Muscle of back (tissue), 11 donors: Measurements from ENCODE around the gene LMX1A. TPM values are rescaled to one million over a fixed set of nuclear protein-coding genes. Genes with fewer than 3 reads are reported as not detected.
A peak's percentile ranks its signal among the peaks of the same experiment; 100 is the strongest.

Experiments
- DNase-seq, 3 donors: peaks; one replicate each; pipeline versions ENCODE4 v3.0.0 to v3.0.0-alpha.2; 2013
- polyA plus RNA-seq, 10 donors: library from polyadenylated mRNA; unstranded; fragments of 120-200 nt; gene quantifications; one replicate each; pipeline ENCODE4 v1.2.1, GENCODE V29; 2013; ENCODE audit not compliant: insufficient read length in 10 of 10

LMX1A gene
- polyA plus RNA-seq, 10 donors = 1.2 to 3.3 (median 1.8) TPM

DNA sequence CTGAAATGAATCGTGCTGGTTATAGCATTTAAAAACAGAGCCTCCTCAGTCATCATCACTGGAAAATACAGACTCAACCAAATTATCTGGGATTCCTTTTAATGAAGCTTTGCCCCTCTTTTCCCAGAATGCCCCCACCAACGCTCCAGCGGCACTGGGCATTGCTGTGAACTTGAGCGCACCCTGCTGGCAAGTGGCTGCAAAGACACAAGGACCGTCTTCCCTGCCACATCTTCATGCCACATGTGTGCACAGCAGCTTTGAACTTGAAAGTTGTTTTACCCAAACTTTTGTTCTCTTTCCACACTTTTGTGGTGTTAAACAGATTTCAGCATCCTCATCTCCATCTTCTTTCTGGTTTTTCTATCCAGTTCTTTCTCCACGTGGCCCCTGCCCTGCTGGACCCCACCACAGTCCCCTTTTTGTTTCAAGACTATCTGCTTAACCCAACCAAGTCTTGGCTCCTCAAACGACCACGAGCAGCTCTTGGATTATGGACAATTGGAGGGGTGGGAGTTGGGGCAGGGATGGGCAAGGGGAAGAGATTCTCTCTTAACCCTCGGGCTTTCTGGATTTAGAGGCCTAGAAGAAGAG lies 12.8 kb upstream of the LMX1A start:
- DNase-seq = peak in 1 of 3 donors; percentile 70

DNA sequence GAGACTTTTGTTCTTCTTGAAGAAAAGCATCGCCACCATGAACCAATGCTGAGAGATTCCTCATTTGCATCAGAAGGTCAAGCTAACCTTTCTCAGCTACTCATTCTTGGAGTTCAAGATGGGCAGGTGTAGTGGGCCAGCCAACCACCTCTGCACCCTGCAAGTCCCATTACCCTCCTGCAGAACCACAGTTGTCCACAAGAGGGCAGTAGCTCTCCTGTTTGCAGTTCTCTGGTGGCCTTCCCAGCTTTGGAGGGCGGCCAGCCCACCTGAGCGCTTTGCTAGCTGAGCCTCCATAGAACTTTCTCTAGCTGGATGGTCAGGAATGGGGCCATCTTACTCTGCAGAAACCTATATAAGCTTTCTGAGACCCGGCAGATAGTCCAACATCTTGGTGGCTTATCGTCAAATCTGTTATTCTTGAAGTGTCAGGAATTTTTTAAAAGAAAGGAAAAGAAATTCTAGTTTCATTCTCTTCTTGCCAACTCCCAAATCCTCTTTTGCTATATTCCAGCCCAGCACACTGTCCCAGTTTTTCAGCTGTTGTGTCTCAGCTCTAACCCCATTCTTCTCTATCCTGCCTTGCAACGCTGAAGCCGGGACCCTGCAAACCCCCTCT lies 11.0 kb upstream of the LMX1A start:
- DNase-seq = peak; percentile 56 to 84 (median 82)

DNA sequence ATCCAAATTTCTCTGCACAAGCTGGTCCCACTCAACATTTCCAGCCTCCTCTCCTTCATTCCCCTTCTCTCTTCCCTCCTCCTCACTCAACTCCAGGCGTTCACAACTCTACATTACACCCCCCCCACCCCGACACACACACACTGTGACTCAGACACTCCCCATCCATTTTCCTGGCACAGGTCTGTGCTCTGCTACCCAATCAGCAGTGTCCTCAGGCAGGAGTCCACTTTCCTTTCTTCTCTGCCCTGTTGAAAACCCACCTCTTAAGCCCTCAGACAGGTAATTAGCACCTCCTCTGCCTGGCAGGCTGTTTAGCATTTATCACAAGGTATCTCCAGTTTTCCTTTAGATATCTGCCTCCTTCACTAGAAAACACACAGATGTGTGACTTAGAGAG lies 8.8 kb upstream of the LMX1A start:
- no peak for DNase-seq

DNA sequence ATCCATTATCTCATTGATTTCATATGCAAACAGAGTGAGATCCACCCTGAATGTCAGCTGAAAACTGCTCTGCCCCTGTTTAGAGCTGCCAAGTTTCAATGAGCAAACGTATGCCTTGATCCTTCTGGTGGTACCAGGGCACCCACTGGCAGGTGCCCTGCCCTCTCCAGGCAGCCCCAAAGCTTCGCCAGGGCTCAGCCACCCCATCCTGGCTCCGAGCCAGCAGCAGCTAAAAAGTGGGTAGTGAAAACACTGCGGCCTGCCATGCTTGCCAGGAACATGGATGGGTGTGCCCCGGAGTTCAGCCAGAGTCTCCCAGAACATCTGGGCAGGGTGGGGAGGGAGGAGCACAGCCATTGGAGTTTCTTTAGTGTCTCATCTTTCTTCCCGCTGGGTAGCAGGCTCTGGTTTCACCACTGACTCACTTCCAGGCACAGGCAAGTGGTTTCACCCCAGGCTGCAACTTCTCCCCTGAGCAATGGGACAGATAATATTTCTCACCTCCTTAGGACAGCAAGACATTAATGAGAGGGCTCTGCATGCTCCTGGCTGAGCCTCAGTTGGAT lies 8.1 kb upstream of the LMX1A start:
- DNase-seq = peak in 1 of 3 donors; percentile 81

DNA sequence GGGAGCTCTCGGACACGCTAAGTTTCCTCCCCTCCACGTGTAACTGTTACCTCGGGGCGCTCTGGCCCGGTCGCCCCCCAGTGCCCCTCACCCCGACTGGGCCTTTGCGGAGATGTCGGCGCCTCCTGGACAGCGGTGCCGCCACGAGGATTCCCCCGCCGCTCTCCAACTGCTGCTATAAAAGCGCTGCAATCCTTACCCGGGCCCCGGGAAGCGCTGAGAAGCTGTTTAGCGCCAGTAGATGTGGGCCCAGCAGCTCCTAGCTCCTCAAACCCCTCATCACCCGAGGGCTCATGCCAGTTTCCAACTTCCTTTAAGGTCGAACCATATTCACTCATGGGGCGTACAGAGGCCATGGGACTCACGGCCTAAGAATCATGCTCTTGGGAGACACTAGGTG lies 361 bp upstream of the LMX1A start:
- peak in 1 of 3 donors; percentile 53 for DNase-seq

DNA sequence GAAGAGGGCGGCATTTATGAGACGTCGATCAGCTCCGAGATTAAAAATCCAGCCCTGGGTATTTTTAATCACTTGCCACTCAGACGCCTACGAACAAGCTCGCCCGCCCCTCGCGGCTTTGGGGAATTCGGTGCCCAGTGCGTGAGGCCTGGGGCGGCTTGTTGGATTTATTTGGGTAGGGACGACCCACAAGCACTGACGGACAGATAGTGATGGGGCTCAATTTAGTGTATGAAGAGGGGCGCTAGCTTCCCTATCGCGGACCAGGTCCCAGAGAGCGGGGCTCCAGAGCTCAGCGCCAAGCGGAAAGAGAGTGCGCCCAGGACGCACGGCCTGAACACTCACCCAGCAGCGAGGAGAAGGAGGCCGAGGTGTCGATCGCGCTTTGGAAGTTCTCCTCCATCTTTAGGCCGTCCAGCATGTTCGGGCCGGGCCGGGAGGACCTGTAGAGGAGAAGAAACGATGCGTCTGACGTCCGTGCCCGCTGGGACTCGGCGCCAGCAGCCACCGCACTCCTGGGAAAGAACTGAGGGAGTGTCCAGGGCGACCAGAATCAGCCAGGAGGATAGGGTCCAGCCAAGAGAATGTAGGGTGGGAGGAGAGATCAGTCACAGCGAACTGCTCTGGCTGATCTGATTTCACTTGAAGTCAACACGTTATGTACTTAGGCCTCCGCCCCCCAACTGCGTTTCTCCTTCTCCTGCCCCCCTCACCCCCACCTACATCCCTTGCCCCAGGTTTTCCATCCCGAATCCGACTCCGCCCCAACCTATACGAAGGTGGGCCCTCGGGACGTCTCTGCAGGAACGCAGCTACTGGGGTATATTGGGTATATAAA lies 1.2 kb downstream of the LMX1A start:
- DNase-seq = peak in 1 of 3 donors; percentile 45

DNA sequence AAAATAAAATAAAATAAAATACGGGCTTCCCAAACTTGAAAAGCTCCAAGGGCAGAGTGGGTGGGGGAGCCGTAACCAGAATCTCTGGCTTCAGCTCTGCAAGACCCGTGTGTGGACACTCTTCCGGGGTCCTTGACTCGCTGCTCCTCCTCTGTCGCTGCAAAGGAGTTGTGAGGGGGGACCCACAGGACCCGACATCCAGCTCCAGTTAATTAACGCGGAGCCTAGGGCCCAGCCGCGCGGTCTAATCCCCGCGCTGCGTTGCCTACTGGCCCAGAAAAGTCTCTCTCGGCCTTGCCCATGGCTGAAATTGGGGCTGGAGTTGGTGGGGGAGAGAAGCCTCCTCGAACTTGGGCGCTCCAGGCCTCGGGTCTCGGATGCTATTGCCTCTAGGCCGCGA lies 1.8 kb downstream of the LMX1A start:
- no peak for DNase-seq

DNA sequence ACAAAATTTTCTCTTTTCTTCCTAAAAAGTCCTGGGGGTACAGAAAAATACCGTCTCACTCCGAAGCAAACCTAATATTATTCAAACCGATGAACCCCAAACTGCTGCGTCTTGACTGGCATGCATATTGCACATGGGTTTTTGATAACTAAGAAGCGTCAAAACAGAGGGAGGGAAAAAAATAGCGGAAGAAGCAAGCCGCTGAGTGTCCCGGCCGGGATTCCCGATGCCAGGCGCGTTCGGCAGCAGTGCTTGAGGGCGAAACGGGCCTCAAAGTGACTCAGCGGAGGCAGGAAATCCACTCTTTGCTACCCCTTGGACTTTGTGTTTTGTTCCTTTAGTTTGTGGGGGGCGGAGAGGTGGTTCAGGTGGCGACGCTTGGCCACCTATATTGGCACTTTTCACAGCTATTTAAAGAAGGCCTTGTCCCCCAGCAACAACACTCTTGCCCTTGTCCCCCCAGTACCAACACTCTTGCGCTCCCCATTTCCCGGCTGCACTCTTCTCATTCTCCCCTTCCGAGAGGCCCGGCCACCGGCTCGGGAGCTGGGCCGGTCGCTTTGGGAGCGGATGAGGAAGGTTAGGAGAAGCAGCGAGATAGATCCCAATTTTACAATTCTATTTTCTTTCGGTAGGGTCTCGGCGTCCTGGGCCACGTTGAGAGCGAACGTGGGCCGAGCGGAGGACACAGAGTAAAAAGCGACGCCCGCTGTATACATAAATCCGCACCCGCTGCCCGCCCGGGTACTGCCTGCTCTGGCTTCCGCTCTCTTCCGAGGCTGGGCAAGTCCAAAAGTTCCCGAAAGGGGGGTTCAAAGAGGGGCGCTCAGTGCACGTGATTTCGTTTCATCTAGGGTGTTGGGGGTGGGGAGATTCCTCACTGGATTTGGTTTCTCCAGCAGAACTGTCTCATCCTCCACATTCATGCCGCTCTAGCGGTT lies 2.5 kb downstream of the LMX1A start:
- DNase-seq = peak in 1 of 3 donors; percentile 39

DNA sequence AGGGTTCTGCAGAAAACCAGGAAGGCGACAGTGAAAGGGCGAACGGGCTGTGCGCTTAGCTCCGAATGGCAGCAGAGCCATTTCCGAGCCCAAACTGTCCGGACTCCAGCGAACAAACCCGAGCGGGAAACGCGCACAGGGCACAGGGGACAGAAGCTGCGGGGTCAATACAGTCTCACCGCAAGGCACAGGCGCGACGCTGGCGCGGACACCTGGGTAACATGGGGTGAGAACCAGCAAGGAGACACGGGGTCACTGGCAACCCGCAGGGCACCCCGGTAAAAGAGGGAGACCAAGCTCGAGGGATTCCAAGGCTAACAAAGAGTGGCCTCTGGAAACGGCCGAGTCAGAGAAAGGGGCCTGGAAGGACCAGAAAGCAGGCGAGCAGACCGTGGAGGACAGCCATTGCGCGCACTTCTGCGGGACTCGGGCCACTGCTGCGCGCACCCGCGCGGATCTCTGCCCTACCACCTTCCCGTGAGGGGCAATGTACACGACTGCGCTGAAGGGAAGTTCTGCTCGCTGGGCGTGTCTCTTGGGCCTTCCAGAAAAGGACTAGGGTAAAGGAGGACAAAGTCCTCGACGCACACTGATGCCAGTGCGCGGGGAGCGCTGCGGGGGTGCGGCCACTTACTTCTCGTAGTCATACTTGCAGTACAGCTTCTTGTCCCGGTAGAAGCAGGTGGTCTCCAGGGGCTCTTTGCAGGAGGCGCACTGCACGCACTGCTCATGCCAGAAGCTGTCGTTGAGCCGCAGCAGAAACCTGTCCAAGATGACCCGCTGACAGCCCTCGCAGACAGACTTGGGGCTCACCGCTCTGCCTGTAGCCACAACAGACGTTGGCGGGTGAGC lies 3.8 kb downstream of the LMX1A start:
- DNase-seq = peak in 1 of 3 donors; percentile 40

DNA sequence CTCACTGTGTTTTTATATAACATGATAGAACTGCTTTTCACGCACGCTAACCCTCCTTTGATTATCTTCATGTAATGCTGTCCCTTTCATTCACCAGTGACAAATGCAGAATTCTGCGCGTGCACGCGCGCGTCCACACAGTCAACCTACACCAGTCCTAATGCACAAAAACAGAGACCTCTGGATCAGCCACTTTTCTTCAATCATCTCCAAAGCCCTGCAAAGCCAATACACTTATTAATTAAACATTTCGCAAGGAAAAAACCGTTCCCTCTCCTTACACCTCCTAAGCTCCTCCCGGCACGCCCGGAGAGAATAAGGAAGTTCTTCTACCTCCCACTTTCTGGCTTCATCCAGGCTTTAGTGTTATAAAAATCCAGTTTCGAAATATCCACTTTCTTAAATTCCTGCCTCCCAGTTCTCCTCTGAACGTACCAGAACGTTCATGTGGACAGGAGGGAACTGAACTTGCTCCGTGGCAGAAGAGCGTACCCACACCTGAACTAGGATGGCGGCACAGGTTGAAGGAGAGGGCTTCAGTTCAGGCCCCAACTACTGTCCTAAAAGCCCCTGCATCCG lies 4.6 kb downstream of the LMX1A start:
- DNase-seq = peak in 1 of 3 donors; percentile 36

DNA sequence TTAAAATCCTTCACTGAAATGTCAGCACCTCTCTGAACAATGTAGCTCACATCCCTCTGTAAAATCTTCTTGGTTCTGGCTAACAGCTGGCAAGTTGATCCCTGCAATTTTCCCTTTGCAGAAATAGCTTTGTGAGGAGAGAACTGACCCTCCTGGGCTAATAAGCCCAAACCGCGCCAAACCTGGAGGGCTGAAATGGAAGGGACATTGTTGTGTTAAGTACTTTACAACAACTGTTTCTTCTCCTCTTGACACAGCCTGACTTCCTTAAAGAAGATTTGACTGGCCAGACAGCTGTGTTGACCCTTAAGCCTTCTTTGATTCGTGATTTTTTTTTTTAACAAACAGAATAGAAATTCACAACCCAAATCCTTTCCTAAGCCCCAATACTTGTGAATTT lies 5.7 kb downstream of the LMX1A start:
- no peak for DNase-seq

DNA sequence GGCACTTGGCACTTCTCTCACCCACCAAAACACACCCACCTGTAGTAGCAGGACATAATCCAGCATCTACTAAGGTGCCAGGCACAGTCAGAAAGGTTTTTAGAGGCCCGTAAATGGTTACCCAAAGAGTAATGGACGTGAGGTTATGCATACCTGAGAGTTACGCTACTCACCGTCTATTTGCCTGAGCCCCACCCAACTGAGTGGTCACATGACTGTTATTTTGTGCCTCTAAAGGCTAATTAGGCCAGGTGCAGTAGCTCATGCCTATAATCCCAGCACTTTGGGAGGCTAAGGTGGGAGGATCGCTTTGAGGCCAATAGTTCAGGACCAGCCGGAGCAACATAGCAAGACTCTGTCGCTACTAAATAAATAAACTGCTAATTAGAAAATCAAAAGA lies 11.0 kb downstream of the LMX1A start:
- no peak for DNase-seq

DNA sequence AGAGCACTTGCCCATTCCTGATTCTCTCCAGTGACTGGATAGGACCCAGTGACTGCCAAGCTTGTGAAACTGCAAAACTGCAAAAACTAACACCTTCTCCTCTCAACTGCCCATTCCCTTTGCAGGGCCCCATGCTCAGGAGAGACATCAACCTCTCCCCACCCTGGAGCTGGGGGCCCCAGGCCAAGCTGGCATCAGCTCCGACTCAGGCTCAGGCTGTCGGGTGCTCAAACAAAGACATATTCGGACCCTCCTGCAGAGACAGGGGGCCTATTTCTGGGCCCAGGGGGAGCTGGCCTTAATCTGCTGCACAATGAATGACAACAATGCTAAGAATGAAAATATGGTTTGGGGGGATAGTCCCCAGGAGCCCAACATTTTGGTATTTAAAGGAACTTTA lies 11.8 kb downstream of the LMX1A start:
- no peak for DNase-seq

DNA sequence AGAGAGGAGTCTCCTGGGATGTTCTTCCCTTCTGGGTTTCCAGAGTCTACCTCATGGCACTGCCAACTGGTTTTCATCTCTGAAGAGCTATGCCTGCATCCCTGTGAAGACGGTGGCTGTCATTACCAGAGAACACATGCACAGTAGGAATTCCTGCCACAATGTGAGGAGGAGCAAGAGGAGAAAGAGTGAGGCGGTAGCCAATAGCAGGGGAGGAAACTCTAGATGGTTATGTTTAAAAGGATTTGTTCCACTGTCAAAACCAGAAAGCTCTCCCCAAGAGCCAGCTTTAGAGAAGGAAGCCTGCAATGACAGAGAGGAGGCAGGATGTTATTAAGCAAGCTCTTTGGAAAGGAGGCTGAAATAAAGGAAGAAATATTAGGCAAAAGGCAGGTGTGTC lies 12.3 kb downstream of the LMX1A start:
- DNase-seq = peak in 1 of 3 donors; percentile 32

DNA sequence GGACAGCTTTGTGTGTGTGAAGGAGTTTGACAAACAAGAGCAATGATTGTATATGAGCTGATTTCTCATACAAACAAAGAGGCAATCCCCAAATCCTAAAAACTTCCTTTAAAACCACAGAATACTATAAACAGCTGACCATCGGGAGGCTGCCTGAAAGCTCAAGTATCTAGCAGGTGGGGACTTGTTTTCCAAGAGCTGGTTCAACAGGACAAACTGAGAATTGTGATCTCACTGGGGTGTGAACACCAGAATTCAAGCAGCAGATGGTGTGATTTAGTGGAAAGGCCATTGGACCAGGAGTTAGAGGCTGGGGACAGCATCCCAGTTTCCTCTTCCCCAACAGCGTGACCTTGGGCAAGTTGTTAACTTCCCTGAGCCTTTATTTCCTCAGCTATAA lies 13.9 kb downstream of the LMX1A start:
- peak; percentile 41 to 78 (median 50) for DNase-seq

DNA sequence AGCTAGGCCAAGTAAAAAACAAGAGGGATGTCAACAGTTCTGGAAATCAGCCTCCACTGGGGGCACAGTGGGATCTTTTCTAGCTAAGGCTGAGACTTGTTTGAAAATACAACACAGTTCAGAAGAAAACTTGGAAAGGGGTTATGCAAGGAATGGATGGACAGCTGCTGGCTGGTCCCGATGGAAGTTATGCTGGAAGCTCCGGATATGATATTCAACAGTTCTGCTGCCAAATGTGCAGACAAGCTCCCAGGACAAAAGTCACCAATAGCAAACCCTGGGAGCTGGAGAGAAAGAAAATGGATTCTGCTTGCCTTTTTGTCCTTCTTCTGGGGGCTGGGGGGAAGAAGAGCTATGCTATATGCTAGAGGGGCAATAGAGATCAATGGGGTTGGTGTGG lies 14.3 kb downstream of the LMX1A start:
- peak; percentile 47 to 87 (median 55) for DNase-seq

DNA sequence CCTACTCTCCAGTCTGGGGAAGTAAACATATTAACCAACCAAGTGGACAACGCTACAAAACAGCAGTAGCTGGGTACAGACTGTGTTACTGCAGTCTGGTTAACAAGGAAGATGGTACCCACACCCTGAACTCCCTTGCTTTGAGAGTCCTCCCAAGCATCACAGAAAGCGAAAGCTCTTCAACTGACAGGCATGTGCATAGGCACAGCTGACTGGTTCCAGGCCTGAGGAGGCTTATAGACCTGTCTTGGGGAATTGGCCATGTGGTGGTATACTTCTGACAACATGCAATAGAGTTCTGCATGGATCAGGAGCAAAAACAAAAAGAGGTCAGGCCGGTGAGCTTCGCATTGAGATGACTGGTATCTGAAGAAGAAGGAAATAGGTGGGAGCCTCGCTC lies 17.4 kb downstream of the LMX1A start:
- no peak for DNase-seq

DNA sequence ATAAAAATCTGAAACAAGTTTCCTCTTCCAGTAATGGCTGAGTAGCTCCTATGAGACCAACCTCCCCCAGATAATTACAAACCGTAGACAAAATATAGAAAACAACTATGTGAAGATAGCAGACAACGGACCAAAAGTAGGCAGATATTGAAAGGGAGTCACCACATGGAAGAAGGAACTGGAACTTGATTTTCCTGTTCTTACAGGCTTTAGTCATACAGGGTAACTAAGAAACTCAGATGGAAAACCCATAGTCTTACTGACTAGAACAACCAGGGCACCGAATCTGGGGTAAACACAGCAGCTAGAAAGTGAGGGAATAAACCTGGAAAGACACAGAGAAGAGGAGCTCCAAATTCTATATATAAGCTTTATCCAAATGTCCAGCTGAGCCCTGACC lies 26.0 kb downstream of the LMX1A start:
- DNase-seq = no peak

DNA sequence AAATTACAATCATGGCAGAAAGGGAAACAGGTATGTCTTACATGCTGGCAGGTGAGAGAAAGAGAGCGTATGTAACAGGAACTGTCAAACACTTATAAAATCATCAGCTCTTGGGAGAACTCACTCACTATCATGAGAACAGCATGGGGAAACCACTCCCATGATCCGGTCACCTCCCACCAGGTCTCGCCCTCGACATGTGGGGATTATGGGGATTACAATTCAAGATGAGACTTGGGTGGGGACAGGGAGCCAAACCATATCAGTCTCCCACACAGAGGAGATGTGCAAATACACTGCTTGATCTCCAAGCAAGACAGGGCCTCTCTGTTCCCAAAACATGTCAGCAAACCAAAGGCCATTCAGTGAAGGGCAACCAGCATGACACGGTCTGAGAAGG lies 27.4 kb downstream of the LMX1A start:
- no peak for DNase-seq

DNA sequence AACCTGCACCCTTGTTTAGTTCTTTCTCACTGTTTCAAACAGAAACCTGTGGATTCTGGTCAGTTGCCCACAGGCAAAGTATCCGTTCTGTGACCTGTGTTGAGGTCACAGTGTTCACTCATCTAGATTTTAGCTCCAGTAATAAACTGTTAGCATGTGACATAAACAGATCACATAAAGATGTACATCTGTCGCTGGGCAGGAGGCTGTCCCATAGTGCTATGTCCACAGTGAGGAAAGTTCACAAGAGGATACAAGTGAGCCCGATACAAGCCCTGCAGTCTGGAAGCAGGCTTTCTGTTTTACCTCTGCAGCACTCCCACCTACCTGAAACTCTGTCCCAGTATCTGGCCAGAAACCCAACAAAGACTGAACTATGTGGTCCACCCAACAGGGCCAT lies 28.4 kb downstream of the LMX1A start:
- DNase-seq = no peak
